CD4-positive, alpha-beta T cell treated with Interleukin-4 for 4 hours (primary cell): Measurements from ENCODE around the gene OTOG.

Experiments used
- DNase-seq: peaks from one replicate; pipeline ENCODE4 v3.0.0-alpha.2; 2020

The OTOG gene

DNA sequence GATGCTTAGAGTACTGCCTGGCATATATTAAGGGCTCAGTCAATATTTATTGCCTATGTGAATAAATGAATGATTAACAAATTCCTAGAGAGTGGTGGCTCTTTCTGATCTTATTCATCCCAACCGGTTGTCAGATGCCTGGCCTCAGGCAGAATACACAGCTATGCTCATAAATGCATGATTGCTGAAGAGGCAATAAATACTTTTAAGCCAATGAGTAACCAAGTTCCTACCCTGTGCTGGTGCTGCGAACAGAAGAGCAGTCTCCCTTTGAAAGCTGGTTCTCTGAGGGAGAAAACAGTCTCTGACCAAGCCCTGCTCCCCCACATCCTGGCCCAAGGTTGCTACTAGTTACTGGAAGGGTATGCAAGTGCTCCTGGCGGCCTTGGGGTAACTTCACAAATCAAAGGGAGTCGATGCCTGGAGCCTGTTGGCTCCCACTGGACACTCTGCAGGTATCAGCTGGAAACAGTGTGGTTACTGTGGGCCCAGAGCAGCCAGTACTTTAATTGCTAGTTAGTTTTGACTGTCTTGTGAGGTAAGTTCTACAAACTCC, 5.7 kb upstream of the OTOG start:
- DNase-seq, result no peak

DNA sequence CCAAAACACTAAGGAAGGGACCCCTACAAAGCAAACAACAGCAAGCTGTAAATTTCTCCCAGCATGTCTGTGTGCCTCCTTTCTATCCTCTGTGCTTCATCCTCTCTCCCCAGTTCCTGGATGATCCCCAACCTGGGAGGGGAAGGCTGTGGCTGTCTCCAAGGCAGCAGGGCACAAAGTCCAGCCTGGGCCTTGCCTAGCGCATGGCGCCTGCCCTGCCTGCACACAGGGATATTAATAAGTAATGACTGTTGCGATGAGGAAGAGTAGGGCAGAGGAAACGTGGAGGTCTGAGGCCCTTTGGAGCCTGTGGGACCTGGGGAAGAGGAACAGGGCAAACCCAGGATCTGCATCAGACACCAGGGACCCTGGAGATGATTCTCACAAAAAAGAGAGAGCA, 4.8 kb upstream of the OTOG start:
- no peak for DNase-seq

DNA sequence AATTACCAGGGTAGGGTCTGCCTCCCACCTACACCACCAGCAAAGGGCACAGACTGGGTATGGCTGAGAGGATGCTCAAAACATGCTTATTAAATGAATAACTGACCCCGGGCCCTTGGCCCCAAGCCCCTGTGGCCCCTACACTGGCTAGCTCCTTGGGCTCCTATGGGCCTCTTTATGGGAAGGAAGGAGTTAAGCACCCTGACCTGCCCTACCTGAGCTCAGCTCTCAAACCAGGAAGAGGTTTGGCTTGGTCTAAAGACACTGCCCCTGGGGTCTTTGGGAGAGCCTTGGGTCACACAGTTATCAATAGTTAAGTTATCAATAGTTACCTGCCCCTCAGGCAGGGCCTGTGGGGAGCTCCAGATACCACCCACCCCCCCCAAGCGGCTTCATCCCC, 4.0 kb upstream of the OTOG start:
- no peak for DNase-seq

DNA sequence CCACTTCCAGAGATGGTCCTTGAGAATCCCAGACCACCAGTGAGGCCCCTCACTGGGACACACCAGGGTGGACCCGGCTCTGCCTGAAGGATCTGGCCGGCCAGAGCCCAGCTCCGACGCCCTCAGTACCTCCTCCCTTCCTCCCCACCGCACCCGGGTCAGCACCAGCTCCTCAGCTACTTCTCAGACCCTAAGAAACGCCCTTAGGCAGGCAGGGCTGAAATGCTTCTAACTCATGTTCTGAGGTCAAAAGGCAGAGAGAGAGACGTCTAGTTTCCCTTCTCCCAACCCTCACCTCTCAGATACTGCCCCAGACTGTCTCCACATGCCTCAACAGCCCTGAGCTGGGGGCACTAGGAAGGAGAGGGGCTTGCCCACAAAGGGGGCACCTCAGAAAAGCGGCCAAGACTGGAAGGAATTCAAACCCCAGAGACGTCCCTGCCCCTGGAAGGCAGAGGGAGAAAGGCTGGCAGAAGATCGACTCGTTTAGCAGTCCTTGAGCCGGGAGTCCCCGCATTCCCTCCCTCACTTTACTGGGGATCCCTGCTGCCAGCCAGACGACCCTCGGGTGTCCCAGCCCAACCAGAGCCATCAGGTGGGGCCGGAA, 3.4 kb upstream of the OTOG start:
- DNase-seq, result no peak

DNA sequence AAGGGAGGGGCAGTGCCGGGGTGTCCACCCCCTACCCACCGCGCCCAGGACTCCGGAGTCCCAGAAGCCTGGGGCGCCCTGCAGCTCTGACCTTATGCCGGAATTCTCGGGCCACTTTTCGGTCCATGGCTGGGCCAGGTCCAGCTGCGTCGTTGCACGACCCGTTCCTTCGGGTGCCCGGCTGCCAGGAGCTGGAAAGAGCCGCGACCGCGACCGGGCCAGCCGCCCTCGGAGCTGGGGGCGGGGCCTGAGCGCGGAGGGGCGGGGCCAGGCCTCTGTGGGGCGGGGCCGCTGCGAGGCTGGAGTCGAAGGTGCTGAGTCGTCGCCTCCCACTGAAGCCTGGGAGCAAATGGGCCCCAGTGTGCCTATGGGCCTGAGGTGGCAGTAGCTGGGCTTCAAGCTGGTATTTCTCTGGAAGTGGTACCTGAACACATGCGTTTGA, 2.9 kb upstream of the OTOG start, which contains the start of gene USH1C:
TSS of gene USH1C (minus strand) at position 236 of the 442 bp plus-strand sequence. CDS start at position 127, 109 bp downstream.
- no peak for DNase-seq

DNA sequence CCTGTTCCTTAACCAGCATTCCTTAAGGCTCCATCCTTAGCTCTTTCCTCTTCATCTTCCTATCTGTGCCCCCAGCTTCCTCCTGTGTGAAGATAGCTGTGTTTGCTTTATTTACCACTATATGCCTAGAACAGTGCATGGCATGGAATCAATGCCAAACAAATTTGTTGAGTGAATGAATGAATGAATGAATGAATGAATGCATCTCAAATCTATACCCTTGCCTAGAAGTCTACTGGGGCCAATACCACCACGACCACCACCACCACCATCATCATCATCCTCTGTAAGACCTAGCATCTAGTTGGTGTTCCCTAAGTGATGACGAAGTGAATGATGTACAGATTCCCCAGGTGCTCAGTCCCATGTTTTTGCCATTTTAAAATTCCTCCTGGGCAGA, 819 bp upstream of the OTOG start:
- no peak for DNase-seq

DNA sequence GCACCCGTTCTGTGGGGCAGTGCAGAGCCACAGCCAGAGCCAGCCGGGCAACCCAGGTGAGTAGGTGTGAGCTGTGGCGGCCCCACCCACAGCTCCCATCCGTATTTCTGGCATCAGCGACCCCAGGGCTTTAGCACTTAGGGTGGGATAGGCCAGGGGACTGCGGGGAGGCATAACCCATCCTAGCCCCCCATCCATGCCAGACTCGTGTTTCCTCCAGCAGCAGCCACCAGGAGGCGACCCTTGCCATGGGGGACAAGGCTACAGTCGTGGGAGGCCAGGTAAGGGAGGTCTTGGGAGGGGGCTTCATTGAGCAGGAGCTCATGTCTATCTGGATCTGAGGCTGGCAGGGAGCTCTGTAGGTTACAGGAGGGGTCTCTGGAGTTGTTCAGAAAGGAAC, 873 bp downstream of the OTOG start:
- DNase-seq, result no peak

DNA sequence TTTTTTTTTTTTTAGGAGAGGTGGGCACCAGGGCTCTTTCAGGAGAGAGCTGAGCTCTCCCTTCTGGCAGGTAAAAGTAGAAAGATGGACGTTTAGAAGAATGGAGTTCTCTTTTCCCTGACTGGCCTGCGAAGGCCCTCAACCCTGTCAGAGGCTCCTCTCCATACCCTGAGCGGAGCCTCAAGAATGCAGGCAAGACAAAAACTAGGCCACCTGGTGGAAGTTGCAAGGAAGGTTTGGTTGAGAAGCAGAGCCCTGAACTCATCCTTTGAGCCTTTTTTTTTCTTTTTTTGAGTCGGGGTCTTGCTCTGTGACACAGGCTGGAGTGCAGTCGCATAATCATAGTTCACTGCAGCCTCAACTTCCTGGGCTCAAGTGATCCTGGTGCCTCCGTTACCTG, 1.4 kb downstream of the OTOG start:
- DNase-seq, result no peak

DNA sequence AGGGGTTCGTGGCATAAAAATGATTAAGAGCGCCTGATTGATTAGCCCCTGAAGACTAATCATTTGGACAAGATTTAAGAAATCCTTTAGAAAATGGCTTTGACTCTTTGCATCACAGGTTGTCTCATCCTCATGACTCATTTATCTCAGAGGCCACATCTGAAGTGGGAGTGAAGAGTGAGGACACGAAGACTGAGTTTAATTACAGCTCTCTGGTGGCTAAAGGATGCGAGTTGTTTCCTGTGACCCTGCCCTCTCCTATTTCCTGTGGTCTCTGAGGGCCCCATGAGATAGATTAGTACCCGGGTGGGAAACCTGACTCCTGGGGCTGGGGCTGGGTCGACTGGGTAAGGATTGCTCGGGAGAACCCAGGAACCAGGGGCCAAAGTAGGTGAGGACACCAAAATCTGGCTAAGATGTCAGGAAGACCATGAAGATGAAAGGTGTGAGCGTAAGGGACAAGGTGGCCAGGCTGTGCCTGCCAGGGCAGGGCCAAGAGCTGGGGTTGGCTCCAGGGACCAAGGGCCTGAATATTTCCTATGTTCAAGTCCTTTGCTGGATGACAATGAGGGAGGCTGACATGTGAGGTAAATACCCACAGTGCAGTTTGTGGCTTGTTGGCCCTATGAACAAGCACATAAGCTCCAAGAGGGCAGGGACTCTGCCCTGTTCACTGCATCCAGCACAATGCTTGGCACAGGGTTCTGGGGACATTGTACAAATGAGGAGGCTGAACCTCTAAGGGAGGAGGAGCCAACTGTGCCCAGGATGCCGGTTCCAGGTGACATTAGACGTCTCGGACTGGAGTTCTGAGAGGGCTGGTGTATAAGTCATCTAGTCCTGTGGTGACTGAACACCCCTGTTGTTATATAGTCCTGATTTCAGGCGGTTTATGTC, 3.6 kb downstream of the OTOG start:
- no peak for DNase-seq

DNA sequence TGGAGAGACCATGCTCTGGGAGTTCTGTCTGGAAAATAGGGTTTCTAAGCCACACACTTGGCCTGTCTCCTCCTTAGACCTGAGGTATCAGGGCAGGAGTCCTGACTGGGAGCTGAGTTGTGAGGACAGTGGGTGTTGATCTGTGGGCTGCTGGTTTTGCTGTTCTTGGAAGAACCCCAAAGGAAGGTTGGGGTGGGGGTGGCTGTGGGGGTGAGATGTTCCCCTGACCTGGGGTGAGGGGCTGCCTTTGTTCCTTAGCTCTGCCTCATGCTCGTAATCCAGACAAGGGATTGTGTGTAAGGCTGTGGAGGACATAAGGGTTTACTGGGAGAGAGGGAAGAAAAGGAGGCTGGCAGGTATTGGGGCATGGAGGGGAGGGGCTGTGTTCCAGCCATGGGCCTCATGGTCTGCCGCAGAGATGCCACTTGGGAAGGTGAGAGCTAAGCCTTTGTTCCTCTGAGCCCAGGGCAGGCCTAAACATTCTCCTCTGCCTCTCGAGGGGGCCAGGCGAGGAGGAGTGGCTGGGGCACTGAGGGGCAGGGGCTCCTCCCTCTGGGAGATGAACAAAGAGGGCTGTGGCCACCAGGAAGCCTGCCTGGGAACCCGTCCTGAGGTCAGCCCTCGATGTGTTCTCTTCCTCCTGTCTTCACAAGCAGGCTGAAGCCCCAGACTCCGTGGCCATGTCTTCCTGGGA, 4.4 kb downstream of the OTOG start:
- no peak for DNase-seq

DNA sequence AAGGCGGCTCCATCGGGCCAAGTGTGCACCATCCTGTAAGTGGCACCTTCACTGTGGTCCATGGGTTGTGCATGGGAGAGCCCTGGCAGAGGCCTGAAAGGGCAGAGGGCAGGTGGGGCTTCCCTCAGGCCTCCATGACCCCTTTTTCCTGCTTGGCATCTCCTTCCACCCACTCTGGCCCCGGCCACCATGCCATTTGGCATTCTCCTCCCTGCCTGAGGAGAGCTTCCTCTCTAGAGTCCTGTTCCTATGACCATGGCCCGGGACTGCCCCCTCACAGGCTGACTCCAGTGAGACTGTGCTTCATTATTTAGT, 4.9 kb downstream of the OTOG start:
- no peak for DNase-seq

DNA sequence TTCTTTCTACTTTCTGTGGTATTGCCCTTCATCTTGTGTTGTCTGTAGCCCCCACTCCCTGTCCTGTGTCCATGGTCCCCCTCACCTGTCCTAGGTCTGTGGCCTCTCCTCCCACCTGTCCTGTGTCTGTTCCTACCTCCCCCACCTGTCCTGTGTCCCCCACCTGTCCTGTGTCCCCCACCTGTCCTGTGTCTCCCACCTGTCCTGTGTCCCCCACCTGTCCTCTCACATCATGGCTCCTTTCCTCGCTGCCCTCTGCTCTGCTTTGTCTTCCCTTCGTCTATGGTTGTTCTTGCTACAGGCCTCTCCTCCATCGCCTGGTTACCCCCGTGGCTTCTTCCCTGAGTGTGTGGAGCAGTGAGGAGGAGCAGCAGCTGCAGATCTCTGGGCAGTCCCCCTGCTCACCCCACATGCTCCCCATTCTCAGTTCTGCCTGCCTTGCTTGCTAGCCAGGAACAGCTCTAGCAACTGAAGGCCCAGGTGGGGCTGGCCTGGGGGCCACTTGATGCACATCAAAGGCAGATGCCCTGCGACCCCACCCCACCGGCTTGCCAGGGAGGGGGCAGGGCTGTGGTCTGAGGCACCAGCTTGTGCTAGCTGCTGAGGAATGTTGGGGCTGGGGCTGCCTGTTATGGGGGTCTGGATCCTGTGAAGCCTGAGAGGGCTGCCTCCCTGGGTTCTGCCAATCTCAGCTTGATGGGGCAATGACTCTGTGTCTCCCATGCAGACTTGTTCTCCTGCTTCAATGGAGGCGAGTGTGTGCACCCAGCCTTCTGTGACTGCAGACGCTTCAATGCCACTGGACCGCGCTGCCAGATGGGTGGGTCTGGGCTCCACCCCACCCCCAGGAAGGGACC, 5.6 kb downstream of the OTOG start:
- DNase-seq, result no peak

DNA sequence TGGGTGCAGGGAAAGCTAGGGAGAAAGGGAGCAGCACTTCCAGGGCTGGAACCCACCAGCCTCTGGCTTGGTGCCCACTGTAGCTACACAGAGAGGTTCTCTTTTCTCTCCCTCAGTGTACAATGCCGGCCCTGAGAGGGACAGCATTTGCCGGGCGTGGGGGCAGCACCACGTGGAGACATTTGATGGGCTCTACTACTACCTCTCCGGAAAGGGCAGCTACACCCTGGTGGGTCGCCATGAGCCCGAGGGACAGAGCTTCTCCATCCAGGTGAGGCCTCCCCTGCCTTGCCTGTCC, 6.1 kb downstream of the OTOG start:
- DNase-seq, result no peak

DNA sequence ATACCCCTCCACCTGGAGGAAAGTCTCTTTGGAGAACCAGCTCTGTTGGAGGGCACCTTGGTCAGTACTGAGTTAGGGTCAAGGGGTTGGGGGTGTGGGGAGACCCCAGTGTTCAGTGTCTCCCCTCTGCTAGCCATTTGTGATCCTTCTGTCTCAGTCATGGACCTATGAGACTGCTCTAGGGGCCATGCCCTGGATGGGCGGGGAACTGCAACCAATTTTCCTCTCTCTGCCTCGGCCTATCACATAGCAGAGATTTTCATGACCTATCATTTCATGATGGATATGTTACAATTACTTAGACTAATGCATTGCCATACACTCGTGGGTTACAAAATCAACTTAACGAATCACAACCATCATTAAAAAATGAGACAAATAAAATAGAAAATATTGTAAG, 7.4 kb downstream of the OTOG start:
- DNase-seq, result no peak

DNA sequence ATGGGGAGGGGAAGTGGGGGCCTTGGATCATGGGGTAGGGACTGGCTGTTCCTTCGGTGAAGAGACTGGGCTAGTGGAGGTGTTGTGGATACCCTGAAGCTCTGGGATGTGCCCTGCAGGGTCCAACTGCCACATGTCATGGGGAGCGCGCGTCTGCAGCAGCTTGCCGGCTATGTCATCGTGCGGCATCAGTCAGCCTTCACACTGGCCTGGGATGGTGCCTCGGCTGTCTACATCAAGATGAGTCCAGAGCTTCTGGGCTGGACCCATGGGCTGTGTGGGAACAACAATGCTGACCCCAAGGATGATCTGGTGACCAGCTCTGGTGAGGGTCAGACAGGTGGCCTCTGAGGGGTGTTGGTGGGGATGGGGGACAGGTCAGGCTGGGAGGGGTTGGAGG, 9.9 kb downstream of the OTOG start:
- DNase-seq, result no peak

DNA sequence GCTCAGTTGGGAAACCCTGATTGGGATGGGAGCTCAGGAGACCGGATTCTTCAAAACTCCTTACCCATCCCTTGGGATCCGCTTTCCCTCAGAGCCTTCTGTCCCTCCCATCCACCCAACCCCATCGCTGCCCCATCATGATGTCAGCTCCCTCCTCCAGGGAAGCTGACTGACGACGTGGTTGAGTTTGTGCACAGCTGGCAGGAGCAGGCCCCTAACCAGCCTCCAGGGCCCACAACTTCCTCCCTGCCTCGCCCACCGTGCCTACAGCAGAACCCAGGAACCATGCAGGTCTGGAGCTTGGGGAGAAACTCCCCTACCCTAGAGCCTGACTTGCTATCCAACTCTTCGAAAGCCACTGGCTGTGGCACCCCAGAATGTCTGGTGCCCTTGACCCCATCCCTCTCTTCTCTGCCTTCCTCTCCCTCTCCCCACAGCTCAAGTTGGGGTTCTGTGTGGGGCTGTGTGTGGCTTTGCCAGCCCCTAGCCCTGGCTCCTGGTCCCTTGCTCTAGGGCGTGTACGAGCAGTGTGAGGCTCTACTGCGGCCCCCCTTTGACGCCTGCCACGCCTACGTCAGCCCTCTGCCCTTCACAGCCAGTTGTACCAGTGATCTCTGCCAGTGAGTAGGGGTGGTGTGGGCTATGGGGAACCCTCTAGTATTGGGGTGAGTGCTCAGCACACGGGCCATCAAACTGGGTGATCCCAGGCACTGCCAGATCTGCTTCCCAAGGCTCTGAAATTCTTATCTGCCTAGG, 11.1 kb downstream of the OTOG start:
- DNase-seq, result no peak

DNA sequence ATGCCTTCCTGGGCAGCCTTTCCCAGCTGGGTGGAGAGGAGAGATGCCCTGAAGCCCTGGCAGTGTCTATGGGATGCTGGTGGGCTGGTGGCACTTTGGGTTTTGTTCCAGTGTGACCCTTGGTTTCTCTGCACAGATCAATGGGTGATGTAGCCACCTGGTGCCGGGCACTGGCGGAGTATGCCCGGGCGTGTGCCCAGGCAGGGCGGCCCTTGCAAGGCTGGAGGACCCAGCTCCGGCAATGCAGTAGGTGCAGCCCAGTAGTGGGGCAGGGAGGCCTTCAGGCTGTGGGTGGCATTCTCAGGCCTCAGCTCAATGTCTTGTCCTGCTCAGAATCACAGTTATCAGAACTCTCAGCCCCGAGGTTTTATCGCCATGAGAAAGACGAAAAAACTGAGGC, 11.9 kb downstream of the OTOG start:
- DNase-seq, result no peak

DNA sequence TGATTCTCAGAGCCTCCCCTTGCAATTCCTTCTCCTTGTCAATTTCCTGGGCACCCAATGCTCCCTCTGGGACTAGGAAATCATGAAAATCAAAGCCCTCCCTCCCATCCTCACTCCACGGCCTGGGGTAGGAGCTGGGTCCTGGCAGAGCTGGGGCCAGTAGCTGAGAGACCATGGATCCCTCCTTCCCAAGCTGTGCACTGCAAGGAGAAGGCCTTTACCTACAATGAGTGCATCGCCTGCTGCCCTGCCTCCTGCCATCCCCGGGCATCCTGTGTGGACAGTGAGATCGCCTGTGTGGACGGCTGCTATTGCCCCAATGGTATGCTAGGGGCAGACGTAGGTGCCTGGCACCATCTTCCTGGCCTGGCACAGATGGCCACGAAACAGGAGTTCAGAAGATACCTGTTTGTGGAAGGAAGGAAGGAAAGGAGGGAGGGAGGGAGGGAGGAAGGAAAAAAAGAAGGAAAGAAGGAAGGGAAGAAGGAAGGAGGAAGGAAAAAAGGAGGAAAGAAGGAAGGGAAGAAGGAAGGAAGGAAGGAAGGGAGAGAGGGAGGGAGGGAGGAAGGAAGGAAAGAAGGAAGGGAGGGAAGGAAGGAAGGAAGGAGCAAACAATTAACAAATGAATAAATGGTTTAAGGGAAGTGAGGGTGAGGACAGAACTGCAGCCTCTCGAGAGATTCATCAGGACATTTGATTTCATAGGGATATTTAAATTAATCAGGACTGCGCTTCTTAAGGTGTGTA, 12.5 kb downstream of the OTOG start:
- no peak for DNase-seq

DNA sequence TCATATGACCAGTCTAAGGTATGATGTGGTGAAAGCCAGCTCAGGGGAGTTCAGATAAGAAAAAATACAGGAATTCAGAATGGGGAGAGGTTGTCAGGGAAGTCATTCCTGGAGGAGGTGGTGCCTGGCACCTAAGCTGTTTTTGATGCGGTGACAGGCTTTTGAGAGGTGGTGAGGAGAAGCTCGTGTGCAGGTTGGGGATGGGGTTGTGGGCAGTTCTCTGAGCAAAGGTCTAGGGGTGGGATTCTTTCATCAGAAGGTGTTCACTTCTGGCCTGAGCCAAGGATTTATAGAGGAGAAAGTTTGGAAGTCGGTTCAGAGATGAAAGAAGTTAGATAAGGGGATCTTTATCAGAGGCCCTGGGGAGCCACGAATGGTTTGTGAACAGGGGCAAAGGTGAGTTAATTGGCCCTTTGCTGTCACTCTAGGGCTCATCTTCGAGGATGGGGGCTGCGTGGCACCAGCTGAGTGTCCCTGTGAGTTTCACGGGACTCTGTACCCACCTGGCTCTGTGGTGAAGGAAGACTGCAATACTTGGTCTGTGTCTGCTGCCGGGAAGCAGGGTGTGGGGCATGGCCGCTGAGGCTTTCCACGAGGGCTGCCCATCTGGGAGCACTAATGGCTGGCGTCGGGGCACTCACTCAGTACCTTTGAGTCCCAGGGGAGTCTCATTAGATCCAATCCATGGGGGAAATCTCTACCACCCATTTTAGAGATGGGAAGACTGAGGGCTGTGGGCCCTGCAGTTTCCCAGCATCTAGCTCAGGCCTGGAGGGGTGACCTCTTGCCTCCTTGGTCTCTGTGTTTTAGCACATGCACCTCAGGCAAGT, 13.4 kb downstream of the OTOG start:
- no peak for DNase-seq

DNA sequence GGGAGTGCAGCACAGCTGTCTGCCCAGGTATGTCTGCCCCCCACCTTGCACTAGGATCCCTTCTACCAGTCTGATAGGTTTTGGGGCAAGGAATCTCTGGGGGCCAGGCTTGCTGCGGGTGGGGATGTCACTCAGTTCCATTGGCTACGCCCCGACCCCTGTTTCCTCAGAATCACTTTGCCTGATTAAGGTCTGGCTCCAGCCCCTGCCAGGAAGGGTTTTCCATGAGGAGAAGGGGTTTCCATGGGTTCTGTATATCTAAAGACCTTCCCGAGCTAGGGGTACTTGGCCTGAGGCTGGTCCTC, 14.0 kb downstream of the OTOG start:
- DNase-seq, result no peak

DNA sequence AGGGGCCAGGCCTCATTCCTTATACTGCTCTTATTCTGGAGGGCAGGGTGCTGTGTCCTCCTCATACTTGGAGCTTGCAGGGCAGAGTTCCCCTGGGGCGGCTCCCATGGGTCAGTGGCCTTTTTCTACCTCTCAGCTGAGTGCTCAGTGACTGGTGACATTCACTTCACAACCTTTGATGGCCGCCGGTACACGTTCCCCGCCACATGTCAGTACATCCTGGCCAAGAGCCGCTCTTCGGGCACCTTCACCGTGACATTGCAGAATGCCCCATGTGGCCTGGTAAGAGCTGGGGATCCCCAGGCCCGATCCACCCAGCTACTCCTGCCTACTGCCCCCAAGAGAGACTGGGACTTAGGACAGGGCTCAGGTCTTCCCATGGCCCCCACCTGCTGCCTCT, 14.5 kb downstream of the OTOG start:
- no peak for DNase-seq
